ENCODE measurements around the gene RAB26.
"Not testable (repeated sequence)": the region's sequence is repeated elsewhere in the genome, so short reads cannot be mapped to it uniquely, and the experiment has no call there.

GRCh38 chr16:2126928-2127556 is 21.4 kb upstream of the RAB26 start:
- not testable (repeated sequence) for TF ChIP-seq POLR2A (IDR thresholded peaks at IDR 0.05; ENCODE audit: low read depth); CTCF (IDR thresholded peaks at IDR 0.05)
- TF ChIP-seq POLR2AphosphoS5 (IDR thresholded peaks at IDR 0.05): peak in 1 of 2 donors; percentile 23
